A549 (cell line): ENCODE measurements around the gene KIAA1671. TPM values are rescaled to one million over a fixed set of nuclear protein-coding genes. Genes with fewer than 3 reads are reported as not detected.
A peak's percentile ranks its signal among the peaks of the same experiment; 100 is the strongest.
"Not testable (repeated sequence)": the region's sequence is repeated elsewhere in the genome, so short reads cannot be mapped to it uniquely, and the experiment has no call there.

Experiments
- ATAC-seq, 2 experiments: fragments of 200-7000 bp in 1 of 2; fragments of >200 bp in 1 of 2; cut with Nextera tagmentation in 1 of 2; cut with Tn5 transposase in 1 of 2; 3 replicates each; pipeline versions ENCODE4 v1.8.0 to v1.9.1; 2018 to 2020; ENCODE audit warnings: mild to moderate bottlenecking in 1 of 2, moderate library complexity in 1 of 2
- CTCF ChIA-PET: fragments of 300-600 bp; sonication (Branson Sonifier 250); formaldehyde crosslinking; extraction: SDS; loops from one replicate; lab custom pipeline; 2021; ENCODE audit warnings: antibody characterized with exemption, inconsistent platforms; lab: Yijun Ruan, JAX
- POLR2A ChIA-PET: fragments of 350-600 bp; formaldehyde crosslinking; extraction: SDS; loops from one replicate; lab custom pipeline; 2021; ENCODE audit warnings: antibody characterized with exemption, inconsistent platforms; lab: Yijun Ruan, JAX
- DNase-seq, 2 experiments: peaks; one replicate each; pipeline versions ENCODE4 v3.0.0 to v3.0.0-alpha.2; 2011 to 2016; ENCODE audit warnings: low read depth in 1 of 2, low spot score in 1 of 2
- FAIRE-seq: peaks from 2 replicates; lab custom pipeline; 2011; peaks lifted over from hg19 to GRCh38; lab: Jason Lieb, UNC
- H3K27ac ChIP-seq, 2 experiments: fragments of >200 bp; sonication (Bioruptor Twin); formaldehyde crosslinking; 3 replicates each; pipeline ENCODE4 v1.5.1; 2016 to 2017
- H3K4me1 ChIP-seq: fragments of >200 bp; sonication (Bioruptor Twin); formaldehyde crosslinking; 3 replicates; pipeline ENCODE4 v1.6.1; 2016
- H3K4me2 ChIP-seq: fragments of >200 bp; sonication (Bioruptor Twin); formaldehyde crosslinking; 3 replicates; pipeline ENCODE4 v1.6.1; 2016
- H3K4me3 ChIP-seq: fragments of >200 bp; sonication (Bioruptor Twin); formaldehyde crosslinking; 3 replicates; pipeline ENCODE4 v1.5.1; 2016
- H3K9me3 ChIP-seq: fragments of >200 bp; sonication (Bioruptor Twin); formaldehyde crosslinking; 3 replicates; pipeline ENCODE4 v1.6.1; 2016
- ATOH8 ChIP-seq: fragments of 250-450 bp; sonication (Bioruptor Pico); IDR thresholded peaks from 2 replicates; pipeline ENCODE4 v1.5.0; 2020; ENCODE audit warnings: low read depth, mild to moderate bottlenecking, moderate library complexity
- BCL3 ChIP-seq: fragments of >200 bp; sonication (Bioruptor Twin); formaldehyde crosslinking; IDR thresholded peaks from 3 replicates; pipeline ENCODE4 v1.6.1; 2016
- BHLHE40 ChIP-seq: IDR thresholded peaks from 2 replicates; pipeline ENCODE4 v1.6.1; 2012; ENCODE audit warnings: low read depth, low read length, inconsistent platforms
- CBX8 ChIP-seq: fragments of 200-600 bp; sonication (generic); IDR thresholded peaks from 2 replicates; pipeline ENCODE4 v1.6.1; 2016
- CHD2 ChIP-seq: fragments of 150-350 bp; IDR thresholded peaks from 2 replicates; pipeline ENCODE4 v1.6.1; 2014; ENCODE audit warnings: low read length; ENCODE audit not compliant: partially characterized antibody
- CTCF ChIP-seq: fragments of >200 bp; sonication (Bioruptor Twin); formaldehyde crosslinking; IDR thresholded peaks from 3 replicates; pipeline ENCODE4 v1.5.1; 2016
- EHF ChIP-seq: fragments of 250-450 bp; sonication (Bioruptor Pico); IDR thresholded peaks from 2 replicates; pipeline ENCODE4 v1.5.0; 2020; ENCODE audit warnings: mild to moderate bottlenecking
- EHMT2 ChIP-seq: fragments of 200-600 bp; sonication (generic); IDR thresholded peaks from 2 replicates; pipeline ENCODE4 v1.6.1; 2016; ENCODE audit warnings: antibody characterized with exemption, low read depth, mild to moderate bottlenecking, moderate library complexity
- ELK1 ChIP-seq: fragments of 150-350 bp; IDR thresholded peaks from 2 replicates; pipeline ENCODE4 v1.6.1; 2014; ENCODE audit warnings: low read depth, mild to moderate bottlenecking, low read length
- FOSL2 ChIP-seq, 2 experiments: fragments of 450-650 bp in 1 of 2; fragments of >200 bp in 1 of 2; sonication (Bioruptor Twin) in 1 of 2; formaldehyde crosslinking; IDR thresholded peaks; 2 replicates each; pipeline versions ENCODE4 v1.5.0 to v1.6.1; 2016 to 2020; ENCODE audit warnings: mild to moderate bottlenecking in 1 of 2, moderate library complexity in 1 of 2
- FOXS1 ChIP-seq: fragments of 250-450 bp; sonication (Bioruptor Pico); IDR thresholded peaks from 2 replicates; pipeline ENCODE4 v1.5.0; 2020; ENCODE audit warnings: mild to moderate bottlenecking, moderate library complexity
- GATA3 ChIP-seq: IDR thresholded peaks from 2 replicates; pipeline ENCODE4 v1.6.1; 2012; ENCODE audit warnings: borderline replicate concordance
- HDAC2 ChIP-seq: fragments of 200-600 bp; sonication (generic); IDR thresholded peaks from 2 replicates; pipeline ENCODE4 v1.6.1; 2016
- HMGXB4 ChIP-seq: fragments of 250-450 bp; sonication (Bioruptor Pico); IDR thresholded peaks from 2 replicates; pipeline ENCODE4 v1.5.0; 2021; ENCODE audit warnings: mild to moderate bottlenecking, moderate library complexity, borderline replicate concordance
- MAFK ChIP-seq: fragments of 450-650 bp; IDR thresholded peaks from 2 replicates; pipeline ENCODE4 v1.6.1; 2014; ENCODE audit not compliant: partially characterized antibody
- MAX ChIP-seq: IDR thresholded peaks from 2 replicates; pipeline ENCODE4 v1.6.1; 2012
- MAZ ChIP-seq: fragments of 150-350 bp; IDR thresholded peaks from 2 replicates; pipeline ENCODE4 v1.6.1; 2014; ENCODE audit warnings: antibody characterized with exemption, low read depth, low read length, borderline replicate concordance
- MYC ChIP-seq: IDR thresholded peaks from 2 replicates; pipeline ENCODE4 v1.6.1; 2012; ENCODE audit warnings: mild to moderate bottlenecking, inconsistent platforms, low read length, improper control_type of control experiment, borderline replicate concordance
- NFE2L2 ChIP-seq: fragments of 150-350 bp; conservative IDR thresholded peaks from 2 replicates; pipeline ENCODE4 v1.6.1; 2014; ENCODE audit warnings: low read length
- NPAS2 ChIP-seq: fragments of 250-450 bp; sonication (Bioruptor Pico); IDR thresholded peaks from 2 replicates; pipeline ENCODE4 v1.8.0; 2022; ENCODE audit warnings: mild to moderate bottlenecking, moderate library complexity, borderline replicate concordance
- POLR2A ChIP-seq: IDR thresholded peaks from 2 replicates; pipeline ENCODE4 v1.6.1; 2012; ENCODE audit warnings: mild to moderate bottlenecking, low read length
- RAD21 ChIP-seq, 2 experiments: fragments of >200 bp in 1 of 2; sonication (Bioruptor Twin) in 1 of 2; formaldehyde crosslinking in 1 of 2; IDR thresholded peaks in 1 of 2; conservative IDR thresholded peaks in 1 of 2; 2 replicates in 1 of 2; 3 replicates in 1 of 2; pipeline ENCODE4 v1.6.1; 2012 to 2018; ENCODE audit warnings: inconsistent platforms in 1 of 2
- RARB ChIP-seq: fragments of 250-450 bp; sonication (Bioruptor Pico); IDR thresholded peaks from 2 replicates; pipeline ENCODE4 v1.8.0; 2021; ENCODE audit warnings: mild to moderate bottlenecking, moderate library complexity
- RCOR1 ChIP-seq: fragments of 150-350 bp; IDR thresholded peaks from 2 replicates; pipeline ENCODE4 v1.6.1; 2014; ENCODE audit warnings: antibody characterized with exemption, low read length, low read depth
- SMC3 ChIP-seq: fragments of >200 bp; sonication (Bioruptor Twin); formaldehyde crosslinking; IDR thresholded peaks from 3 replicates; pipeline ENCODE4 v1.6.1; 2018; ENCODE audit warnings: inconsistent platforms
- SREBF2 ChIP-seq: fragments of 450-650 bp; IDR thresholded peaks from 2 replicates; pipeline ENCODE4 v1.6.1; 2014; ENCODE audit warnings: mild to moderate bottlenecking, moderate library complexity
- TFCP2L1 ChIP-seq: fragments of 250-450 bp; sonication (Bioruptor Pico); IDR thresholded peaks from 2 replicates; pipeline ENCODE4 v1.5.0; 2021; ENCODE audit warnings: mild to moderate bottlenecking
- USF2 ChIP-seq: fragments of 450-650 bp; IDR thresholded peaks from 2 replicates; pipeline ENCODE4 v1.6.1; 2014; ENCODE audit warnings: antibody characterized with exemption
- ZSCAN20 ChIP-seq: fragments of 250-450 bp; sonication (Bioruptor Pico); IDR thresholded peaks from 2 replicates; pipeline ENCODE4 v1.8.0; 2022; ENCODE audit warnings: mild to moderate bottlenecking, moderate library complexity
- WGBS: methylation state at CpG from one replicate; pipeline ENCODE4 v1.1.6; 2017; ENCODE audit errors: missing lambda C conversion rate; 5-methylcytosine and 5-hydroxymethylcytosine counted together
- polyA plus RNA-seq, 4 experiments: library from polyadenylated mRNA; depleted of rRNA in 3 of 4; stranded (reverse); fragments of >200 nt; fragmentation: RNase III in 1 of 4; extraction: RNeasy Plus Mini Kit Qiagen cat#74134 plus additional on column Dnase treatment in 1 of 4; gene quantifications; 2 replicates in 3 of 4; 3 replicates in 1 of 4; pipeline ENCODE4 v1.2.3, GENCODE V29; 2011 to 2017

Gene KIAA1671
- polyA plus RNA-seq, 2 of the 4 experiments (the other 2 are of a cell fraction), result 5.3 to 7.9 TPM

- H3K4me2 ChIP-seq, result peak overlapping the region; percentile 80
- POLR2A ChIA-PET, result no interaction called here
- peak in 1 of 2 experiments; percentile 31; a peak in 3 of 6 replicates for ATAC-seq
- DNase-seq, result no peak
- CTCF ChIA-PET, result interaction anchor here (0.6 to 1.8 kb wide), 18 partner anchors 10 to 1095 kb away, joined by 3 to 6 read pairs (median 3); partner anchors contain the start of gene CRYBB2
- H3K4me3 ChIP-seq, result peak overlapping the region; percentile 24; the same call in 1 of the 3 replicates
- no peaks in the 10 kb centered on the region for H3K9me3 ChIP-seq
- WGBS, result 71% methylated on average over 6 of the region's 6 CpGs
- H3K4me1 ChIP-seq, result no peaks in the 10 kb centered on the region
- FAIRE-seq, result no peak
- H3K27ac ChIP-seq, result peak overlapping the region in 1 of 2 experiments; percentile 48; a peak in 2 of 6 replicates
- TF ChIP-seq NFE2L2, result no peak
- TF ChIP-seq RAD21 (conservative IDR thresholded peaks at IDR 0.05 in 1 of 2, IDR thresholded peaks at IDR 0.05 in 1 of 2), result no peak
- no peak for TF ChIP-seq RCOR1
- no peak for TF ChIP-seq CBX8
- TF ChIP-seq FOSL2 (IDR thresholded peaks at IDR 0.05), result no peak
- TF ChIP-seq FOSL2 (CRISPR knock-in tag; IDR thresholded peaks at IDR 0.05), result no peak
- no peak for TF ChIP-seq ZSCAN20
- TF ChIP-seq MAZ, result no peak
- TF ChIP-seq FOXS1, result no peak
- no peak for TF ChIP-seq ELK1
- TF ChIP-seq GATA3, result no peak
- no peak for TF ChIP-seq USF2
- TF ChIP-seq EHF, result no peak
These were observed 283.9 kb downstream of the KIAA1671 start for GRCh38 chr22:25236417-25236816.

- no peak overlapping the region for H3K4me2 ChIP-seq
- no peak overlapping the region for H3K4me3 ChIP-seq
- no peaks in the 10 kb centered on the region for H3K9me3 ChIP-seq
- DNase-seq, result no peak
- TF ChIP-seq MYC (no peak), HDAC2 (no peak), POLR2A (no peak), NFE2L2 (no peak), SMC3 (no peak), CHD2 (no peak), BCL3 (no peak), CTCF (no peak), ATOH8 (no peak), MAFK (no peak), FOXS1 (no peak), HMGXB4 (no peak), SREBF2 (no peak), RARB (CRISPR knock-in tag) (no peak), TFCP2L1 (no peak), BHLHE40 (no peak), MAX (no peak), NPAS2 (CRISPR knock-in tag) (no peak), EHMT2 (no peak)
- TF ChIP-seq, all 56 proteins: peak for 0
- no peaks in the 10 kb centered on the region for H3K4me1 ChIP-seq
- ChIA-PET CTCF (interaction anchor here (1.2 kb wide), 1 partner anchor 96 kb away, joined by 3 read pairs; no protein-coding TSS in a partner anchor), POLR2A (no interaction called here)
- FAIRE-seq (no peak), ATAC-seq (no peak)
- WGBS, result 100% methylated on average over 1 of the region's 4 CpGs
- no peak overlapping the region for H3K27ac ChIP-seq
These were observed 285.0 kb downstream of the KIAA1671 start for GRCh38 chr22:25237503-25237902.

GRCh38 chr22:25238058-25238457 lies 285.5 kb downstream of the KIAA1671 start:
- H3K4me3 ChIP-seq, DNase-seq, H3K4me1 ChIP-seq, H3K9me3 ChIP-seq, H3K4me2 ChIP-seq, POLR2A ChIA-PET, H3K27ac ChIP-seq, FAIRE-seq, ATAC-seq: not testable (repeated sequence)
- WGBS, result no CpG with 5 or more reads among the region's 9 CpGs
- CTCF ChIA-PET, result interaction anchor here (1.2 kb wide), 2 partner anchors 36 to 95 kb away, joined by 3 to 4 read pairs; no protein-coding TSS in a partner anchor
